NCI-H128 (cell line): Measurements from ENCODE around the gene NKD1.
"Not testable (repeated sequence)": the region's sequence is repeated elsewhere in the genome, so short reads cannot be mapped to it uniquely, and the experiment has no call there.

Experiments
- DNase-seq: peaks from one replicate; lab custom pipeline; 2025; ENCODE audit not compliant: unreplicated experiment; lab: John Stamatoyannopoulos, UW

Gene NKD1

GRCh38 chr16:50574745-50575136 is 26.5 kb downstream of the NKD1 start:
- no peak for DNase-seq

DNA sequence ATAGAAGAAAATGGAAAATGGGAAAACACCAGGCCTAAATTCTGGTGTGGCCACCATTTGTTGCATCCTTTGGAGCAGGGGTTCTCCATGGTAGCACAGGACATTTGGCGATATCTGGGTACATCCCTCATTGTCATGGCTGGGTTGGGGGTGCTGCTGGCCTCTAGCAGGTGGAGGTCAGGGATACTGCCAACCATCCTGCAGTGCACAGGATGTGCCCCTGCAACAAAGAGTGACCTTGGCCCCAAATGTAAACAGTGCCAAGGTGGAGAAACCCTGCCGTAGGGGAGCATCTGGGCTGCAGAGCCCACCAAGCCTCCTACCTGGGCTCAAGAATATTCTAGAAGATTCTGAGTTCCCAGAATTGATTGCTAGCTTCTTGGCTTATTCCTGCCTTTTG is 27.5 kb downstream of the NKD1 start:
- no peak for DNase-seq

DNA sequence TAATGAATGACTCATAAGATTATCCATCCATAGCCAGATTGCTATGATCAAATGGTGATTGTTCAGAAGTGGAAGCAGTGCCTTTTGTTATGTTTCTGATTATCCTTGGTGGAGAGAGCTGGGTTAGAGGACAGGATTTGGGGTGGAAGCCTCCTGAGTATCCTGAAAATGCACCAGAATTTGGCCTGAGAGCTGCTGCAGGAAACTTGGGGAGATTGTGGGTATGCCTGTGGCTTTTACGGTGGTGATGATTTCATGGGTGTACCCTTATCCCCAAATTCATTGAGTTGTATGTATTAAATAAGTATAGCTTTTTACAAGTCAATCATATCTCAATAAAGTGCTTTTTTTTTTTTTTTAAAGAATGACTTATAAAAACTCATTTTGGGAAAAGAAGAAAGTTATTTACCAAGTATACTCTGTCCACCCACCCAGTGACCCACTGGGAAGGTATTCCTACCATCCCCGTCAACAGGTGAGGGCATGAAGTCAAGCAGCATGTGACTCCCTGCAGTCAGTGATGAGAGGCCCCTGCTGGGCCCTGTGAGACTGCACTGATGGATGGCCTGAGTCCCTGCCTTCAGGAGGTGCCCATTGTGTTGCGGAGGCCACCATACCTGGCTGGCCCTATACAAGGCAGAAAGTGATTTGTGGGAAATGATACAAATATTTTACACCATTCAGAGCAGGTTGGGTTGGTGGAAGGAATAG is 28.4 kb downstream of the NKD1 start:
- no peak for DNase-seq

- DNase-seq: no peak
Observed at GRCh38 chr16:50578137-50578536, 29.9 kb downstream of the NKD1 start.

GRCh38 chr16:50579373-50579772 is 31.2 kb downstream of the NKD1 start:
- DNase-seq: not testable (repeated sequence)

DNA sequence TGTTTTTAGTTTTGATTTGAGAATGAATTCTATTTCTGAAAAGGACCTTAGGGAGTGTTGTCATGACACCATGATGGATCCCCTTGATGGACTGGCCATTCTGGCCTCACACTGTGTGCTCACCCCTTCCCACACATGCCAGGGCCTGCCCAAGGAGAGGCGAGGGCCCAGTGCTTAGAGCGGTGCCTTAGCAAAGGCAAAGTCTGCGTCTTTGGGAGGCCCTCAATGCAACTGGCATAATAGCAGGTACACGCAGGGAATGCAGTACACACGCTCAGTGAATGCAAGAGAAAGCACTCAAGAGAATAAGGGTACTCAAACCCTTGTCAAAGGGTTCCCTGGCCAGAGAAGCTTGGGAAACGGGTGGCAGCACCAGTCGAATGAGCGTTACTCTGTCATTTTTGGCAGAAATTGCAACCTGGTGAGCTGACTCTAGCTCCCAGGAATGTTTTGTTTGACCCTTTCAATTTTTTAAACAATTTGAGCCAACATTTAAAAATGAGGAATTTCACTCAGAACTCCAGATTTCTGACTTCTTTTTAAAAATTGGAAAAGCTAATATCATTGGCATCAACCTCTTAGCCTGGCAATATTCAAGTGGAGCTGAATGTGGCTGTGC is 32.1 kb downstream of the NKD1 start:
- DNase-seq: no peak

GRCh38 chr16:50581845-50582244 is 33.6 kb downstream of the NKD1 start:
- DNase-seq: no peak

- DNase-seq: no peak
Observed at GRCh38 chr16:50583211-50583610, 35.0 kb downstream of the NKD1 start.

DNA sequence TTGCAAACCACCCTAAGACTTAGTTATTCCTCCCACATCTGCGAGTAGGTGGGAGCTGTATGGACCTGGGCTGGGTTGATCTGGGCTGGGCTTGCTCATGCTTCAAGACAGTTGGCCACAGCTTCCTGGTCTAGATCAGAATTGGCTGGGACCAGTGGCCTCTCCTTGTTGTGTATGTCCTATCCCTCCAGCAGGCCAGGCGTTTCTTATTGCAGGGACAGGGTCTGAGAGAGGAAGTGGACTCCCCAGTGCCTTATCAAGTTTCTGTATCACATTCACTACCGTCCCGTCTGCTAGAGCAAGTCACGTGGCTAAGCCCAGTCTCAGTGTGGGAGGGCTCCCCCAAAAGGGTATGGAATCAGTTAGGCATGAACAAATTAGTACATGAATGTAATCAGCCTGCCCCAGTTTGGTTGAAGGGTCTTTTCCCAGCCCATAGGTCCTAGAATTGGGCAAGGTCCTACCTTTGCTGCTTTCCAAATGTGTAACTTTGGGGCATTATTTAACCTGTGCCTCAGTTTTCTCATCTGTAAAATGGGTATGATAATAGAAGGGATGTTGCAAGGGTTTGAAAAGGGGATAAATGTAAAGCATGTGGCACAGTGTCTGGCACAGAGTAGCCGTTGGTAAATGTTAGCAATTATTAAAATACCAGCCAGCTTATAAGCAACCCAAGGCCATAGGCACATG is 36.0 kb downstream of the NKD1 start:
- no peak for DNase-seq

DNA sequence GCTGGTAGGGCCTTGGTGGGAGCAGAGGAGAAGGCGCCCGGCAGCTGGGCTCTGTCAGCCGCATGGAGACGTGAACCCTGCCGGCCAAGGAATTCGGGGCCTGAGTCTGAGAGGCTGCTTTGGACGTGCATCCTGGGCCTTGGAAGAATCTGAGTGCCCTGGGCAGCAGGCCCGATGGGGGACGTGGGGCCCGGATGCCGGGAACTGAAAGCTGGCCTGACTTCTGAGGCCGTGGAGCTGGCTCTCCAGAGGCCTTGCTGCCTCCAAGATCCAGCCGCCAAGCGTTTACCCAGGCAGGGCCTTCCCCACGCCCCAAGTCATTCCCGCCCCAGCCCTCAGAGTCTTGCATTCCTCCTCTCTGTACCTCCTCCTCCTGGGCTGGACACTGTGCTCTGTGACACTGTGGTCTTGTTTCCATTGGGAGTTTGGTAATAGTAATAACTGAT is 37.2 kb downstream of the NKD1 start:
- DNase-seq: no peak

DNA sequence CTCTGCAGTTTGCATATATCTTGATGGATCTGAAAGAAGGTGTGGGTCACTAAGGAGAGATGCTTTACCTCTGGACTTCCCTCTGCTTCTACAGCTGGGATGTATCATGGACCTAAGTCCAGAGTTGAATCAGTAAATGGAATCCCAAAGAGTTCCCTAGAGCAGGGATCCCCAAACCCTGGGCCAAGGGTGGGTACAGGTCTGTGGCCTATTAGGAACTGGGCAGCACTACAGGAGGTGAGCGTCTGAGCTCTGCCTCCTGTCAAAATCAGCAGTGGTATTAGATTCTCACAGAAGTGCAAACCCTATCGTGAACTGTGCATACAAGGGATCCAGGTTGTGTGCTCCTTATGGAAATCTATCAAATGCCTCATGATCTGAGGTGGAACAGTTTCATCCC is 39.3 kb downstream of the NKD1 start:
- no peak for DNase-seq

GRCh38 chr16:50588276-50588675 is 40.1 kb downstream of the NKD1 start:
- DNase-seq: no peak

GRCh38 chr16:50591209-50591608 is 43.0 kb downstream of the NKD1 start:
- no peak for DNase-seq

GRCh38 chr16:50591800-50592771 is 43.9 kb downstream of the NKD1 start:
- peak; percentile 12 for DNase-seq

- DNase-seq: no peak
Observed at GRCh38 chr16:50592996-50593395, 44.8 kb downstream of the NKD1 start.

- DNase-seq: no peak
Observed at GRCh38 chr16:50593410-50594150, 45.4 kb downstream of the NKD1 start.

- no peak for DNase-seq
Observed at GRCh38 chr16:50594308-50595260, 46.4 kb downstream of the NKD1 start.

GRCh38 chr16:50595859-50596258 is 47.7 kb downstream of the NKD1 start:
- no peak for DNase-seq

- DNase-seq: no peak
Observed at GRCh38 chr16:50596762-50597450, 48.7 kb downstream of the NKD1 start.
